Ishikawa (cell line): ENCODE measurements around the gene ALX1.

ENCODE experiments used
- CEBPB ChIP-seq: IDR thresholded peaks from 2 replicates; pipeline ENCODE4 v1.6.1; 2012
- CREB1 ChIP-seq: IDR thresholded peaks from 2 replicates; pipeline ENCODE4 v1.6.1; 2012; ENCODE audit warnings: low read depth
- FOXM1 ChIP-seq: IDR thresholded peaks from 2 replicates; pipeline ENCODE4 v1.6.1; 2012; ENCODE audit warnings: low read depth, borderline replicate concordance
- NFIC ChIP-seq: IDR thresholded peaks from 2 replicates; pipeline ENCODE4 v1.6.1; 2012
- RAD21 ChIP-seq: IDR thresholded peaks from 2 replicates; pipeline ENCODE4 v1.6.1; 2012; ENCODE audit warnings: low read depth
- TAF1 ChIP-seq: IDR thresholded peaks from 2 replicates; pipeline ENCODE4 v1.6.1; 2012; ENCODE audit warnings: low read depth, mild to moderate bottlenecking
- TCF12 ChIP-seq: IDR thresholded peaks from 2 replicates; pipeline ENCODE4 v1.6.1; 2012; ENCODE audit warnings: low read depth
- TEAD4 ChIP-seq: IDR thresholded peaks from 2 replicates; pipeline ENCODE4 v1.6.1; 2012
- YY1 ChIP-seq: IDR thresholded peaks from 2 replicates; pipeline ENCODE4 v1.6.1; 2012; ENCODE audit warnings: low read depth
- ZBTB7A ChIP-seq: IDR thresholded peaks from 2 replicates; pipeline ENCODE4 v1.6.1; 2012; ENCODE audit warnings: low read depth
- TF ChIP-seq, protein P1 (sequence below): IDR thresholded peaks from 2 replicates; pipeline ENCODE4 v1.6.1; 2012
- TF ChIP-seq, protein P2 (sequence below): IDR thresholded peaks from 2 replicates; pipeline ENCODE4 v1.6.1; 2012
- TF ChIP-seq, protein P3 (sequence below): IDR thresholded peaks from 2 replicates; pipeline ENCODE4 v1.6.1; 2012; ENCODE audit warnings: low read depth, mild to moderate bottlenecking

DNA sequence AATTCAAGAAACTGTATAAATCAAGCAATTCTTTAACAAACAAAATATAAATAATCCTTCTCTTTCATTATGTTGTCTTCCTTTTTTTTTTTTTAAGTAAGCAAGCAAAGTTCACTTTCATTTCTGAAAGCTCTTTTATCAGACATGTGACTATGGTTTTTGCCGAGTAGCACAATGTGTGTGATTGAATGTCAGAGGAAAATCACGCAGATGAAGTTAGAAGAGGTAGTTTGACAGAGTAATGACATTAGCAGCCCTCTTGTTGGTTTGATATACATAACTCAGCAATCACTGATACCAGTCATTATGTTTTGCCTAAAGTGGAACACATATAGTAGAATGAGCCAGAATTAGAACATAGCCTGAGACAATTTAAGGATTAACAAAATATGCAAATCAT is 19.0 kb downstream of the ALX1 start:
- TF ChIP-seq YY1 = no peak
- TF ChIP-seq CEBPB = no peak
- TF ChIP-seq, protein P1, sequence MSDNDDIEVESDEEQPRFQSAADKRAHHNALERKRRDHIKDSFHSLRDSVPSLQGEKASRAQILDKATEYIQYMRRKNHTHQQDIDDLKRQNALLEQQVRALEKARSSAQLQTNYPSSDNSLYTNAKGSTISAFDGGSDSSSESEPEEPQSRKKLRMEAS = no peak
- no peak for TF ChIP-seq ZBTB7A
- TF ChIP-seq RAD21 = no peak
- TF ChIP-seq, protein P2, sequence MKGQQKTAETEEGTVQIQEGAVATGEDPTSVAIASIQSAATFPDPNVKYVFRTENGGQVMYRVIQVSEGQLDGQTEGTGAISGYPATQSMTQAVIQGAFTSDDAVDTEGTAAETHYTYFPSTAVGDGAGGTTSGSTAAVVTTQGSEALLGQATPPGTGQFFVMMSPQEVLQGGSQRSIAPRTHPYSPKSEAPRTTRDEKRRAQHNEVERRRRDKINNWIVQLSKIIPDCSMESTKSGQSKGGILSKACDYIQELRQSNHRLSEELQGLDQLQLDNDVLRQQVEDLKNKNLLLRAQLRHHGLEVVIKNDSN = no peak
- TF ChIP-seq TCF12 = no peak
- TF ChIP-seq TEAD4 = no peak
- TF ChIP-seq, protein P3, sequence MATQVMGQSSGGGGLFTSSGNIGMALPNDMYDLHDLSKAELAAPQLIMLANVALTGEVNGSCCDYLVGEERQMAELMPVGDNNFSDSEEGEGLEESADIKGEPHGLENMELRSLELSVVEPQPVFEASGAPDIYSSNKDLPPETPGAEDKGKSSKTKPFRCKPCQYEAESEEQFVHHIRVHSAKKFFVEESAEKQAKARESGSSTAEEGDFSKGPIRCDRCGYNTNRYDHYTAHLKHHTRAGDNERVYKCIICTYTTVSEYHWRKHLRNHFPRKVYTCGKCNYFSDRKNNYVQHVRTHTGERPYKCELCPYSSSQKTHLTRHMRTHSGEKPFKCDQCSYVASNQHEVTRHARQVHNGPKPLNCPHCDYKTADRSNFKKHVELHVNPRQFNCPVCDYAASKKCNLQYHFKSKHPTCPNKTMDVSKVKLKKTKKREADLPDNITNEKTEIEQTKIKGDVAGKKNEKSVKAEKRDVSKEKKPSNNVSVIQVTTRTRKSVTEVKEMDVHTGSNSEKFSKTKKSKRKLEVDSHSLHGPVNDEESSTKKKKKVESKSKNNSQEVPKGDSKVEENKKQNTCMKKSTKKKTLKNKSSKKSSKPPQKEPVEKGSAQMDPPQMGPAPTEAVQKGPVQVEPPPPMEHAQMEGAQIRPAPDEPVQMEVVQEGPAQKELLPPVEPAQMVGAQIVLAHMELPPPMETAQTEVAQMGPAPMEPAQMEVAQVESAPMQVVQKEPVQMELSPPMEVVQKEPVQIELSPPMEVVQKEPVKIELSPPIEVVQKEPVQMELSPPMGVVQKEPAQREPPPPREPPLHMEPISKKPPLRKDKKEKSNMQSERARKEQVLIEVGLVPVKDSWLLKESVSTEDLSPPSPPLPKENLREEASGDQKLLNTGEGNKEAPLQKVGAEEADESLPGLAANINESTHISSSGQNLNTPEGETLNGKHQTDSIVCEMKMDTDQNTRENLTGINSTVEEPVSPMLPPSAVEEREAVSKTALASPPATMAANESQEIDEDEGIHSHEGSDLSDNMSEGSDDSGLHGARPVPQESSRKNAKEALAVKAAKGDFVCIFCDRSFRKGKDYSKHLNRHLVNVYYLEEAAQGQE = no peak
- TF ChIP-seq NFIC = no peak
- TF ChIP-seq TAF1 = no peak
- TF ChIP-seq CREB1 = no peak
- no peak for TF ChIP-seq FOXM1
